Activated naive CD4-positive, alpha-beta T cell treated with anti-CD3 and anti-CD28 coated beads, Interleukin-2, amount 10 ng/mL, durations not matched to agents 7 days and 5 days (primary cell): ENCODE results near the gene SLC6A8.

Source experiments
- CTCF ChIA-PET: fragments of 350-600 bp; sonication (Branson Sonifier 250); formaldehyde crosslinking; loops from one replicate; lab custom pipeline; 2021; ENCODE audit warnings: antibody characterized with exemption; lab: Charles Lee
- DNase-seq: peaks from one replicate; pipeline ENCODE4 v3.0.0-alpha.2; 2020
- H3K27ac Mint-ChIP-seq: one replicate; pipeline ENCODE4 v1.8.0; 2021; ENCODE audit warnings: mild to moderate bottlenecking, moderate library complexity, mixed read lengths
- H3K27me3 Mint-ChIP-seq: one replicate; pipeline ENCODE4 v1.8.0; 2021; ENCODE audit warnings: mild to moderate bottlenecking, mixed read lengths
- H3K36me3 Mint-ChIP-seq: one replicate; pipeline ENCODE4 v1.8.0; 2021; ENCODE audit warnings: mixed read lengths
- H3K4me1 Mint-ChIP-seq: one replicate; pipeline ENCODE4 v1.8.0; 2021; ENCODE audit warnings: mixed read lengths
- H3K4me3 Mint-ChIP-seq: one replicate; pipeline ENCODE4 v1.8.0; 2021; ENCODE audit warnings: mild to moderate bottlenecking, moderate library complexity, mixed read lengths
- H3K9me3 Mint-ChIP-seq: one replicate; pipeline ENCODE4 v1.8.0; 2021; ENCODE audit warnings: mixed read lengths

The SLC6A8 gene

GRCh38 chrX:153657161-153657560, 30.6 kb upstream of the SLC6A8 start:
- H3K36me3 Mint-ChIP-seq: no peaks in the 10 kb centered on the region
- peaks cover 27% of the 10 kb centered on the region for H3K27me3 Mint-ChIP-seq
- no peak for DNase-seq
- H3K27ac Mint-ChIP-seq: no peak overlapping the region
- H3K4me3 Mint-ChIP-seq: no peak overlapping the region
- no peaks in the 10 kb centered on the region for H3K9me3 Mint-ChIP-seq
- H3K4me1 Mint-ChIP-seq: peaks cover 3% of the 10 kb centered on the region
- CTCF ChIA-PET: interaction anchor here (0.7 to 4.4 kb wide), 5 partner anchors 12 to 117 kb away, joined by 3 to 23 read pairs (median 3); no protein-coding TSS in a partner anchor

GRCh38 chrX:153659268-153659667, 28.5 kb upstream of the SLC6A8 start:
- DNase-seq: no peak
- Mint-ChIP-seq H3K27ac (no peak overlapping the region), H3K4me1 (peaks cover 5% of the 10 kb centered on the region), H3K9me3 (no peaks in the 10 kb centered on the region), H3K4me3 (no peak overlapping the region), H3K36me3 (no peaks in the 10 kb centered on the region), H3K27me3 (peaks cover 42% of the 10 kb centered on the region)
- CTCF ChIA-PET: interaction anchor here (4.4 kb wide), 1 partner anchor 9 kb away, joined by 23 read pairs; no protein-coding TSS in a partner anchor

GRCh38 chrX:153662266-153662665, 25.5 kb upstream of the SLC6A8 start:
- DNase-seq: peak; percentile 69
- Mint-ChIP-seq H3K9me3 (no peaks in the 10 kb centered on the region), H3K4me1 (peaks cover 5% of the 10 kb centered on the region), H3K27ac (no peak overlapping the region), H3K27me3 (peaks cover 64% of the 10 kb centered on the region), H3K4me3 (no peak overlapping the region), H3K36me3 (no peaks in the 10 kb centered on the region)
- CTCF ChIA-PET: interaction anchor here (0.9 to 3.3 kb wide), 9 partner anchors 11 to 702 kb away, joined by 3 to 12 read pairs (median 6); partner anchors contain the start of genes DUSP9 and PNCK

GRCh38 chrX:153665726-153666306, 21.9 kb upstream of the SLC6A8 start:
- H3K36me3 Mint-ChIP-seq: no peaks in the 10 kb centered on the region
- no peak overlapping the region for H3K4me3 Mint-ChIP-seq
- no peak overlapping the region for H3K27ac Mint-ChIP-seq
- peaks cover 60% of the 10 kb centered on the region for H3K27me3 Mint-ChIP-seq
- no peak for DNase-seq
- H3K9me3 Mint-ChIP-seq: no peaks in the 10 kb centered on the region
- CTCF ChIA-PET: interaction anchor here (0.9 to 2.6 kb wide), 3 partner anchors 17 to 127 kb away, joined by 3 to 13 read pairs (median 5); no protein-coding TSS in a partner anchor
- peaks cover 12% of the 10 kb centered on the region for H3K4me1 Mint-ChIP-seq

- H3K36me3 Mint-ChIP-seq: no peaks in the 10 kb centered on the region
- no peaks in the 10 kb centered on the region for H3K9me3 Mint-ChIP-seq
- peaks cover 57% of the 10 kb centered on the region for H3K27me3 Mint-ChIP-seq
- H3K4me1 Mint-ChIP-seq: peaks cover 7% of the 10 kb centered on the region
- CTCF ChIA-PET: interaction anchor here (0.7 to 4.1 kb wide), 15 partner anchors 10 to 725 kb away, joined by 3 to 53 read pairs (median 6); partner anchors contain the start of gene DUSP9
- H3K27ac Mint-ChIP-seq: no peak overlapping the region
- no peak for DNase-seq
- peak overlapping the region; percentile 67 for H3K4me3 Mint-ChIP-seq
These were observed 20.3 kb upstream of the SLC6A8 start for GRCh38 chrX:153667281-153667955.

GRCh38 chrX:153667956-153668396, 19.8 kb upstream of the SLC6A8 start:
- no peak overlapping the region for H3K27ac Mint-ChIP-seq
- peak; percentile 85 for DNase-seq

GRCh38 chrX:153668423-153669173, 19.1 kb upstream of the SLC6A8 start:
- Mint-ChIP-seq H3K27me3 (peaks cover 58% of the 10 kb centered on the region), H3K4me1 (peaks cover 7% of the 10 kb centered on the region), H3K9me3 (no peaks in the 10 kb centered on the region), H3K4me3 (no peak overlapping the region), H3K36me3 (no peaks in the 10 kb centered on the region), H3K27ac (no peak overlapping the region)
- no peak for DNase-seq
- CTCF ChIA-PET: interaction anchor here (0.6 to 4.1 kb wide), 19 partner anchors 11 to 727 kb away, joined by 3 to 53 read pairs (median 5); partner anchors contain the start of gene DUSP9

More at GRCh38 chrX:153667956-153668396, 19.8 kb upstream of the SLC6A8 start:
- H3K36me3 Mint-ChIP-seq: no peaks in the 10 kb centered on the region
- no peaks in the 10 kb centered on the region for H3K9me3 Mint-ChIP-seq
- H3K4me1 Mint-ChIP-seq: peaks cover 7% of the 10 kb centered on the region
- CTCF ChIA-PET: interaction anchor here (0.6 to 4.1 kb wide), 17 partner anchors 11 to 725 kb away, joined by 3 to 53 read pairs (median 5); partner anchors contain the start of gene DUSP9
- H3K4me3 Mint-ChIP-seq: peak overlapping the region; percentile 67
- H3K27me3 Mint-ChIP-seq: peaks cover 58% of the 10 kb centered on the region

- CTCF ChIA-PET: interaction anchor here (0.7 to 4.1 kb wide), 10 partner anchors 12 to 728 kb away, joined by 3 to 53 read pairs (median 8); no protein-coding TSS in a partner anchor
- Mint-ChIP-seq H3K4me1 (peaks cover 9% of the 10 kb centered on the region), H3K27me3 (peaks cover 59% of the 10 kb centered on the region), H3K4me3 (no peak overlapping the region), H3K36me3 (no peaks in the 10 kb centered on the region), H3K9me3 (no peaks in the 10 kb centered on the region), H3K27ac (no peak overlapping the region)
- peak; percentile 51 for DNase-seq
These were observed 18.4 kb upstream of the SLC6A8 start for GRCh38 chrX:153669174-153669890.

- H3K4me1 Mint-ChIP-seq: peaks cover 9% of the 10 kb centered on the region
- peaks cover 61% of the 10 kb centered on the region for H3K27me3 Mint-ChIP-seq
- H3K4me3 Mint-ChIP-seq: no peak overlapping the region
- H3K27ac Mint-ChIP-seq: no peak overlapping the region
- CTCF ChIA-PET: interaction anchor here (0.5 to 4.1 kb wide), 5 partner anchors 13 to 714 kb away, joined by 3 to 53 read pairs (median 12); no protein-coding TSS in a partner anchor
- no peaks in the 10 kb centered on the region for H3K36me3 Mint-ChIP-seq
- no peaks in the 10 kb centered on the region for H3K9me3 Mint-ChIP-seq
- no peak for DNase-seq
These were observed 17.6 kb upstream of the SLC6A8 start for GRCh38 chrX:153669901-153670731.

GRCh38 chrX:153670748-153671588, 16.8 kb upstream of the SLC6A8 start:
- H3K4me1 Mint-ChIP-seq: peaks cover 9% of the 10 kb centered on the region
- H3K36me3 Mint-ChIP-seq: no peaks in the 10 kb centered on the region
- peaks cover 57% of the 10 kb centered on the region for H3K27me3 Mint-ChIP-seq
- no peaks in the 10 kb centered on the region for H3K9me3 Mint-ChIP-seq
- CTCF ChIA-PET: interaction anchor here (0.5 to 4.1 kb wide), 5 partner anchors 14 to 714 kb away, joined by 3 to 53 read pairs (median 4); no protein-coding TSS in a partner anchor
- no peak overlapping the region for H3K27ac Mint-ChIP-seq
- no peak for DNase-seq
- no peak overlapping the region for H3K4me3 Mint-ChIP-seq

GRCh38 chrX:153671589-153672530, 15.9 kb upstream of the SLC6A8 start:
- Mint-ChIP-seq H3K36me3 (no peaks in the 10 kb centered on the region), H3K27ac (no peak overlapping the region), H3K9me3 (no peaks in the 10 kb centered on the region), H3K27me3 (peaks cover 52% of the 10 kb centered on the region), H3K4me3 (no peak overlapping the region), H3K4me1 (peaks cover 9% of the 10 kb centered on the region)
- no peak for DNase-seq
- CTCF ChIA-PET: interaction anchor here (0.5 kb wide), 1 partner anchor 55 kb away, joined by 4 read pairs; no protein-coding TSS in a partner anchor
